Measurements from ENCODE around the gene C2orf72.

DNA sequence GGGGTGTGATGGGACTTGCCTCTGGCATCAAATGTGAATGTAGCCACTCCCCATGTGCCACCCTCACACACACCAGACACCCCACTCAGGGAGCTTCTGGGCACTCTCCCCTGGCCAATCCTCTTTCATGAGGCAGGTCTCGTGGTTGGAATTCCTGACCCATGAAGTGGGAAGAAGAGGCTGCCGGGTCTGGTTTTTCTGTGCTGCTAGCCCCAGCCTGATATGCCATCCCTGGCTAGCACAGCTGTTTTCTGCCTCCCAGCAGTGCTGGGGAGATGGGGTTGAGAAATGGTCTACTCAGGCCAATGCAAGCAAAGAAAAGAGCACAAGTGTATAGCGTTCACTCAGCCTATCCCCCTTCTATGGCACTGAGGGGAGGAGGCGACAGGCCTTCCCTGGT, 1.2 kb upstream of the C2orf72 start:
- TF ChIP-seq, protein P1, sequence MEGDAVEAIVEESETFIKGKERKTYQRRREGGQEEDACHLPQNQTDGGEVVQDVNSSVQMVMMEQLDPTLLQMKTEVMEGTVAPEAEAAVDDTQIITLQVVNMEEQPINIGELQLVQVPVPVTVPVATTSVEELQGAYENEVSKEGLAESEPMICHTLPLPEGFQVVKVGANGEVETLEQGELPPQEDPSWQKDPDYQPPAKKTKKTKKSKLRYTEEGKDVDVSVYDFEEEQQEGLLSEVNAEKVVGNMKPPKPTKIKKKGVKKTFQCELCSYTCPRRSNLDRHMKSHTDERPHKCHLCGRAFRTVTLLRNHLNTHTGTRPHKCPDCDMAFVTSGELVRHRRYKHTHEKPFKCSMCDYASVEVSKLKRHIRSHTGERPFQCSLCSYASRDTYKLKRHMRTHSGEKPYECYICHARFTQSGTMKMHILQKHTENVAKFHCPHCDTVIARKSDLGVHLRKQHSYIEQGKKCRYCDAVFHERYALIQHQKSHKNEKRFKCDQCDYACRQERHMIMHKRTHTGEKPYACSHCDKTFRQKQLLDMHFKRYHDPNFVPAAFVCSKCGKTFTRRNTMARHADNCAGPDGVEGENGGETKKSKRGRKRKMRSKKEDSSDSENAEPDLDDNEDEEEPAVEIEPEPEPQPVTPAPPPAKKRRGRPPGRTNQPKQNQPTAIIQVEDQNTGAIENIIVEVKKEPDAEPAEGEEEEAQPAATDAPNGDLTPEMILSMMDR (IDR thresholded peaks at IDR 0.05; ENCODE audit: low read depth, low read length, missing input control), result no peak
- TF ChIP-seq RXRA (IDR thresholded peaks at IDR 0.05) (no peak), JUND (IDR thresholded peaks at IDR 0.05) (no peak), TAF1 (conservative IDR thresholded peaks at IDR 0.05) (no peak)
- TF ChIP-seq, protein P2, sequence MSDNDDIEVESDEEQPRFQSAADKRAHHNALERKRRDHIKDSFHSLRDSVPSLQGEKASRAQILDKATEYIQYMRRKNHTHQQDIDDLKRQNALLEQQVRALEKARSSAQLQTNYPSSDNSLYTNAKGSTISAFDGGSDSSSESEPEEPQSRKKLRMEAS (IDR thresholded peaks at IDR 0.05), result peak; percentile 11
- TF ChIP-seq, protein P3, sequence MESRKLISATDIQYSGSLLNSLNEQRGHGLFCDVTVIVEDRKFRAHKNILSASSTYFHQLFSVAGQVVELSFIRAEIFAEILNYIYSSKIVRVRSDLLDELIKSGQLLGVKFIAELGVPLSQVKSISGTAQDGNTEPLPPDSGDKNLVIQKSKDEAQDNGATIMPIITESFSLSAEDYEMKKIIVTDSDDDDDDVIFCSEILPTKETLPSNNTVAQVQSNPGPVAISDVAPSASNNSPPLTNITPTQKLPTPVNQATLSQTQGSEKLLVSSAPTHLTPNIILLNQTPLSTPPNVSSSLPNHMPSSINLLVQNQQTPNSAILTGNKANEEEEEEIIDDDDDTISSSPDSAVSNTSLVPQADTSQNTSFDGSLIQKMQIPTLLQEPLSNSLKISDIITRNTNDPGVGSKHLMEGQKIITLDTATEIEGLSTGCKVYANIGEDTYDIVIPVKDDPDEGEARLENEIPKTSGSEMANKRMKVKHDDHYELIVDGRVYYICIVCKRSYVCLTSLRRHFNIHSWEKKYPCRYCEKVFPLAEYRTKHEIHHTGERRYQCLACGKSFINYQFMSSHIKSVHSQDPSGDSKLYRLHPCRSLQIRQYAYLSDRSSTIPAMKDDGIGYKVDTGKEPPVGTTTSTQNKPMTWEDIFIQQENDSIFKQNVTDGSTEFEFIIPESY (IDR thresholded peaks at IDR 0.05), result no peak
